GM21737 (cell line): ENCODE results near the gene LDB2.

Experiments used
- ATAC-seq: cut with Tn5 transposase; IDR thresholded peaks from one replicate; pipeline ENCODE4 v1.9.1; 2021; ENCODE audit warnings: mild to moderate bottlenecking, moderate library complexity; ENCODE audit not compliant: unreplicated experiment

The LDB2 gene

GRCh38 chr4:16516796-16517439 lies 381.5 kb downstream of the LDB2 start:
- ATAC-seq: no peak

- ATAC-seq: no peak
These were observed 384.6 kb downstream of the LDB2 start for GRCh38 chr4:16513876-16514275.

- no peak for ATAC-seq
These were observed 389.5 kb downstream of the LDB2 start for GRCh38 chr4:16508968-16509367.

- ATAC-seq: no peak
These were observed 392.7 kb downstream of the LDB2 start for GRCh38 chr4:16505726-16506125.

GRCh38 chr4:16505267-16505666 lies 393.2 kb downstream of the LDB2 start:
- no peak for ATAC-seq

- no peak for ATAC-seq
These were observed 394.9 kb downstream of the LDB2 start for GRCh38 chr4:16503421-16504100.

GRCh38 chr4:16498978-16499377 lies 399.5 kb downstream of the LDB2 start:
- no peak for ATAC-seq

GRCh38 chr4:16496501-16496900 lies 401.9 kb downstream of the LDB2 start:
- ATAC-seq: no peak

- ATAC-seq: no peak
These were observed 405.6 kb downstream of the LDB2 start for GRCh38 chr4:16492872-16493271.

GRCh38 chr4:16489226-16489625 lies 409.2 kb downstream of the LDB2 start:
- ATAC-seq: no peak

GRCh38 chr4:16488084-16488483 lies 410.4 kb downstream of the LDB2 start:
- ATAC-seq: no peak

GRCh38 chr4:16484711-16485110 lies 413.7 kb downstream of the LDB2 start:
- ATAC-seq: no peak

- ATAC-seq: no peak
These were observed 414.9 kb downstream of the LDB2 start for GRCh38 chr4:16483540-16483939.

- no peak for ATAC-seq
These were observed 418.4 kb downstream of the LDB2 start for GRCh38 chr4:16480011-16480410.

GRCh38 chr4:16472537-16472936 lies 425.9 kb downstream of the LDB2 start:
- no peak for ATAC-seq

GRCh38 chr4:16467061-16467460 lies 431.4 kb downstream of the LDB2 start:
- no peak for ATAC-seq

- no peak for ATAC-seq
These were observed 431.9 kb downstream of the LDB2 start for GRCh38 chr4:16466581-16466980.

- no peak for ATAC-seq
These were observed 433.8 kb downstream of the LDB2 start for GRCh38 chr4:16464651-16465050.

GRCh38 chr4:16462656-16463055 lies 435.8 kb downstream of the LDB2 start:
- no peak for ATAC-seq

- no peak for ATAC-seq
These were observed 437.1 kb downstream of the LDB2 start for GRCh38 chr4:16461362-16461761.

GRCh38 chr4:16457944-16458343 lies 440.5 kb downstream of the LDB2 start:
- ATAC-seq: no peak
